Stimulated activated CD8-positive, alpha-beta memory T cell treated with anti-CD3 and anti-CD28 coated beads, Interleukin-7, amount 100 ng/mL, for 48 hours (primary cell): ENCODE data around the gene SCP2D1.
"Not testable (repeated sequence)": the region's sequence is repeated elsewhere in the genome, so short reads cannot be mapped to it uniquely, and the experiment has no call there.

Experiments
- DNase-seq, 2 donors: peaks; one replicate each; pipeline ENCODE4 v3.0.0-alpha.2; 2020; ENCODE audit warnings: low read depth in 1 of 2; ENCODE audit errors: extremely low read depth in 1 of 2

Gene SCP2D1

GRCh38 chr20:18813483-18813882, at the start of gene SCP2D1:
Gene SCP2D1, plus strand, starts transcription at chr20:18813783. Its CDS starts 33 bp downstream, at chr20:18813816.
- DNase-seq, result no peak

- DNase-seq, result no peak
Measured at GRCh38 chr20:18767676-18768075, 45.9 kb upstream of the SCP2D1 start.

- no peak for DNase-seq
Measured at GRCh38 chr20:18773566-18773965, 40.0 kb upstream of the SCP2D1 start.

GRCh38 chr20:18774207-18774606, 39.4 kb upstream of the SCP2D1 start:
- DNase-seq, result no peak

- no peak for DNase-seq
Measured at GRCh38 chr20:18775633-18776032, 38.0 kb upstream of the SCP2D1 start.

- no peak for DNase-seq
Measured at GRCh38 chr20:18778690-18779392, 34.7 kb upstream of the SCP2D1 start.

- no peak for DNase-seq
Measured at GRCh38 chr20:18780385-18781130, 33.0 kb upstream of the SCP2D1 start.

- no peak for DNase-seq
Measured at GRCh38 chr20:18781509-18781908, 32.1 kb upstream of the SCP2D1 start.

- DNase-seq, result no peak
Measured at GRCh38 chr20:18783385-18783959, 30.1 kb upstream of the SCP2D1 start.

- DNase-seq, result not testable (repeated sequence)
Measured at GRCh38 chr20:18787046-18787445, 26.5 kb upstream of the SCP2D1 start.

GRCh38 chr20:18788021-18788420, 25.6 kb upstream of the SCP2D1 start:
- no peak for DNase-seq

GRCh38 chr20:18790787-18791186, 22.8 kb upstream of the SCP2D1 start:
- DNase-seq, result no peak

GRCh38 chr20:18793625-18794427, 19.8 kb upstream of the SCP2D1 start:
- peak; percentile 64 to 77 for DNase-seq

GRCh38 chr20:18794428-18794787, 19.2 kb upstream of the SCP2D1 start:
- DNase-seq, result no peak

- no peak for DNase-seq
Measured at GRCh38 chr20:18795366-18795765, 18.2 kb upstream of the SCP2D1 start.

GRCh38 chr20:18796282-18796833, 17.2 kb upstream of the SCP2D1 start:
- no peak for DNase-seq

GRCh38 chr20:18801516-18801915, 12.1 kb upstream of the SCP2D1 start:
- no peak for DNase-seq

GRCh38 chr20:18802012-18802634, 11.5 kb upstream of the SCP2D1 start:
- no peak for DNase-seq

- DNase-seq, result no peak
Measured at GRCh38 chr20:18805881-18806280, 7.7 kb upstream of the SCP2D1 start.

- DNase-seq, result no peak
Measured at GRCh38 chr20:18808712-18809111, 4.9 kb upstream of the SCP2D1 start.
